Stimulated activated CD8-positive, alpha-beta memory T cell treated with anti-CD3 and anti-CD28 coated beads, Interleukin-4, amount 100 ng/mL, for 4 hours (primary cell): ENCODE results near the gene ABCE1.

Experiments used
- DNase-seq, 2 donors: peaks; one replicate each; pipeline ENCODE4 v3.0.0-alpha.2; 2020; ENCODE audit warnings: low read depth in 2 of 2, low spot score in 1 of 2

ABCE1 gene

GRCh38 chr4:145097821-145098674 is at the start of gene ABCE1, which contains the start of gene ANAPC10:
Gene ABCE1 (plus strand): TSS chr4:145098311. CDS start chr4:145104413, 6,102 bp downstream.
Gene ANAPC10 (minus strand): TSS chr4:145098196. CDS start chr4:145096099, 2,097 bp downstream.
- peak; percentile 94 to 95 for DNase-seq

- DNase-seq = no peak
Measured at GRCh38 chr4:145048817-145049216, 49.3 kb upstream of the ABCE1 start.

- no peak for DNase-seq
Measured at GRCh38 chr4:145049241-145049640, 48.9 kb upstream of the ABCE1 start.

GRCh38 chr4:145055533-145056257 is 42.4 kb upstream of the ABCE1 start:
- no peak for DNase-seq

- no peak for DNase-seq
Measured at GRCh38 chr4:145056325-145057130, 41.6 kb upstream of the ABCE1 start.

GRCh38 chr4:145058256-145058655 is 39.9 kb upstream of the ABCE1 start:
- DNase-seq = no peak

GRCh38 chr4:145061318-145061920 is 36.7 kb upstream of the ABCE1 start:
- DNase-seq = no peak

GRCh38 chr4:145066063-145066501 is 32.0 kb upstream of the ABCE1 start:
- no peak for DNase-seq

- DNase-seq = no peak
Measured at GRCh38 chr4:145069361-145069760, 28.8 kb upstream of the ABCE1 start.

- DNase-seq = no peak
Measured at GRCh38 chr4:145071560-145071959, 26.6 kb upstream of the ABCE1 start.

- no peak for DNase-seq
Measured at GRCh38 chr4:145075742-145076468, 22.2 kb upstream of the ABCE1 start.

GRCh38 chr4:145076469-145076855 is 21.6 kb upstream of the ABCE1 start:
- DNase-seq = no peak

GRCh38 chr4:145081756-145082155 is 16.4 kb upstream of the ABCE1 start:
- no peak for DNase-seq

GRCh38 chr4:145083891-145084605 is 14.1 kb upstream of the ABCE1 start:
- no peak for DNase-seq

GRCh38 chr4:145090380-145090779 is 7.7 kb upstream of the ABCE1 start:
- DNase-seq = no peak

- no peak for DNase-seq
Measured at GRCh38 chr4:145093638-145094037, 4.5 kb upstream of the ABCE1 start.

GRCh38 chr4:145097331-145097820 is 735 bp upstream of the ABCE1 start:
- no peak for DNase-seq

GRCh38 chr4:145098675-145099037 is 545 bp downstream of the ABCE1 start:
- DNase-seq = peak; percentile 19 to 27

GRCh38 chr4:145099653-145100052 is 1.5 kb downstream of the ABCE1 start:
- DNase-seq = no peak
